Measurements from ENCODE around the gene SBF2. TPM values are rescaled to one million over a fixed set of nuclear protein-coding genes. Genes with fewer than 3 reads are reported as not detected.

SBF2 gene
- total and polyA plus RNA-seq, 2 donors (not counting 3 experiments of a cell fraction or from before 2014, with no cell fraction given), result 15.4 to 42.4 TPM

GRCh38 chr11:10325277-10326011 is 31.4 kb upstream of the SBF2 start:
- Histone ChIP-seq H3K4me3 (replicated peaks in 1 of 3; ENCODE audit: insufficient read depth in 1 of 3, low read depth in 1 of 3, low read length in 3 of 3) (no peak overlapping the region), H3K36me3 (ENCODE audit: control insufficient read depth in 2 of 2, extremely low read depth in 1 of 2, insufficient read depth in 2 of 2, low read length in 2 of 2) (no peaks in the 10 kb centered on the region), H4K20me1 (replicated peaks; ENCODE audit: control insufficient read depth, extremely low read depth, insufficient read depth, low read length) (no peaks in the 10 kb centered on the region), H3K27me3 (ENCODE audit: control insufficient read depth in 2 of 2, insufficient read depth in 2 of 2, low read length in 2 of 2) (no peaks in the 10 kb centered on the region), H3K9me1 (replicated peaks; ENCODE audit: control insufficient read depth, extremely low read depth, insufficient read depth, low read length) (no peaks in the 10 kb centered on the region), H2AFZ (ENCODE audit: low read depth, low read length) (peak overlapping the region; percentile 19), H3K4me2 (ENCODE audit: insufficient read depth, low read length) (peak overlapping the region; percentile 19), H3K9ac (replicated peaks; ENCODE audit: extremely low read depth, insufficient read depth, low read length) (peak overlapping the region; percentile 40), H3K27ac (ENCODE audit: insufficient read depth, low read depth, low read length) (peak overlapping the region; percentile 68), H3K4me1 (ENCODE audit: control insufficient read depth, extremely low read depth, insufficient read depth, low read length) (peaks cover 78% of the 10 kb centered on the region), H3K79me2 (ENCODE audit: control insufficient read depth, insufficient read depth, low read length) (no peaks in the 10 kb centered on the region), H3K9me3 (replicated peaks; ENCODE audit: control insufficient read depth, insufficient read depth, low read length) (no peaks in the 10 kb centered on the region)
- DNase-seq (ENCODE audit: low read depth, low spot score), result peak; percentile 90
- dilution Hi-C loops (cut with MboI; ENCODE audit: extremely low pct_ligation_motif_present, low sequenced_read_pairs), result no loop called here
- intact Hi-C loops (cut with micrococcal nuclease), result loop anchor here (2.0 to 10.0 kb wide), 4 partner anchors 711 to 1311 kb away; no protein-coding TSS in a partner anchor
- no peak for TF ChIP-seq CTCF (IDR thresholded peaks at IDR 0.05; ENCODE audit: extremely low read depth in 1 of 2, insufficient read depth in 1 of 2, low read depth in 1 of 2, low read length in 2 of 2)
- no peak for TF ChIP-seq MYC (IDR thresholded peaks at IDR 0.05; ENCODE audit: low read depth, low read length)
- peak; percentile 40 for TF ChIP-seq GATA2 (IDR thresholded peaks at IDR 0.05; ENCODE audit: insufficient read depth, insufficient read length, low read depth, low read length)
- TF ChIP-seq FOS (IDR thresholded peaks at IDR 0.05; ENCODE audit: borderline replicate concordance, insufficient read depth, low read length), result peak; percentile 75
- no peak for TF ChIP-seq EZH2 (IDR thresholded peaks at IDR 0.05; ENCODE audit: borderline replicate concordance, low read depth, low read length, severe bottlenecking)
- TF ChIP-seq JUN (IDR thresholded peaks at IDR 0.05; ENCODE audit: borderline replicate concordance, insufficient read depth, insufficient read length, low read depth), result peak; percentile 74
- TF ChIP-seq, protein P1, sequence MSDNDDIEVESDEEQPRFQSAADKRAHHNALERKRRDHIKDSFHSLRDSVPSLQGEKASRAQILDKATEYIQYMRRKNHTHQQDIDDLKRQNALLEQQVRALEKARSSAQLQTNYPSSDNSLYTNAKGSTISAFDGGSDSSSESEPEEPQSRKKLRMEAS (IDR thresholded peaks at IDR 0.05; ENCODE audit: insufficient read depth, insufficient read length), result peak; percentile 56
- ChIA-PET POLR2A (interaction anchor here (0.6 to 2.8 kb wide), 6 partner anchors 16 to 566 kb away, joined by 3 to 13 read pairs (median 4); partner anchors contain the start of genes ADM and CTR9), CTCF (interaction anchor here (0.7 to 8.8 kb wide), 16 partner anchors 9 to 687 kb away, joined by 3 to 203 read pairs (median 5); partner anchors contain the start of gene ADM)
- peak; percentile 8 for FAIRE-seq
- BruUV-seq (replicated peaks), result TSS peak; percentile 66
